Activated CD4-positive, alpha-beta T cell treated with anti-CD3 and anti-CD28 coated beads, Interleukin-2, amount 10 ng/mL, durations not matched to agents 24 days and 14 days (primary cell): ENCODE data around the gene STEAP1B. TPM values are rescaled to one million over a fixed set of nuclear protein-coding genes. Genes with fewer than 3 reads are reported as not detected.
"Not testable (repeated sequence)": the region's sequence is repeated elsewhere in the genome, so short reads cannot be mapped to it uniquely, and the experiment has no call there.

ENCODE experiments used
- DNase-seq: peaks from one replicate; pipeline ENCODE4 v3.0.0; 2022
- H3K27ac Mint-ChIP-seq: one replicate; pipeline ENCODE4 v1.8.0; 2022; ENCODE audit warnings: mild to moderate bottlenecking, mixed read lengths
- H3K27me3 Mint-ChIP-seq: one replicate; pipeline ENCODE4 v1.8.0; 2022; ENCODE audit warnings: mixed read lengths
- H3K36me3 Mint-ChIP-seq: one replicate; pipeline ENCODE4 v1.8.0; 2022; ENCODE audit warnings: low read depth, mild to moderate bottlenecking, mixed read lengths
- H3K4me1 Mint-ChIP-seq: one replicate; pipeline ENCODE4 v1.8.0; 2021; ENCODE audit warnings: mixed read lengths
- H3K4me3 Mint-ChIP-seq: one replicate; pipeline ENCODE4 v1.8.0; 2022; ENCODE audit warnings: mild to moderate bottlenecking, moderate library complexity, mixed read lengths
- H3K9me3 Mint-ChIP-seq: one replicate; pipeline ENCODE4 v1.8.0; 2021; ENCODE audit warnings: mixed read lengths
- intact Hi-C: fragments of 100-400 bp; cut with micrococcal nuclease; formaldehyde crosslinking; loops from one replicate; pipeline ENCODE4 v1.15.1; 2023
- total RNA-seq: library from RNA; stranded (reverse); gene quantifications from 2 replicates; pipeline ENCODE4 v1.2.3, GENCODE V29; 2022

STEAP1B gene
- total RNA-seq, 1 donor from 2014 or later = 0.21 TPM

DNA sequence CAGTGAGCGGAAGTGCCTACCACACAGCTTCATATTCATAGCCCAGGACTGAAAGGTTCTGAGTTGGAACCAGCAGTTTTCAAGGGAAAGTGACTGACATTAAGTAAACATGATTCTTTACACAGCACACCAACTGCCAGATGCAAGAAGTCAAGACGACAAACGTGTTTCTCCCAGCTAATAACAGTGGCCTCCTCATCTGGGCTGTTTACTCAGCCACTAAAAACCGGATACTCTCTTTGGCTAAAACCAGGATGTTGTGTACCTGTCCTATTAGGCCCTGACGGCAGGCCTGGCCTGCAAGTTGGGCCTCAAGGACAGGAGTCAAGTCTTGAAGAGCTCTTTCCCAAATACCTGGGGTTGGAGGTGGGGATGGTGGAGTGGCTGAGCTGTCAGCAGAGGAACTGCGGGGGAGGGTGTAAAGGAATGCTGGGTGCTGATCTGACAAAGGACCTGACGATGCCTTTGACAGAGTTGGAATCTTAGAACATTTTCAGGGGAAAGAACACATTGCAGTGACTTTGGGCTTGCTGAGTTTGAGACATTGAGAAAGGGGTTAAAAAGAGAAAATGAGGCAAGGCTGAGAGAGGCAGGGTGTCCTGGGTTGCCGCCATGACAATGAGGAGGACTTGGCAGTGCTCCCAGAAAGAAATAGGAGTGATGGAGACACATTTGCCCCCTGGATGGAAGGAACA lies 57.7 kb downstream of the STEAP1B start:
- H3K4me1 Mint-ChIP-seq = peaks cover 6% of the 10 kb centered on the region
- no peak overlapping the region for H3K27ac Mint-ChIP-seq
- no peak for DNase-seq
- H3K36me3 Mint-ChIP-seq = no peaks in the 10 kb centered on the region
- H3K9me3 Mint-ChIP-seq = no peaks in the 10 kb centered on the region
- intact Hi-C loops = loop anchor here (10.0 kb wide), 1 partner anchor 1078 kb away; no protein-coding TSS in a partner anchor
- H3K4me3 Mint-ChIP-seq = no peak overlapping the region
- peaks cover 8% of the 10 kb centered on the region for H3K27me3 Mint-ChIP-seq

DNA sequence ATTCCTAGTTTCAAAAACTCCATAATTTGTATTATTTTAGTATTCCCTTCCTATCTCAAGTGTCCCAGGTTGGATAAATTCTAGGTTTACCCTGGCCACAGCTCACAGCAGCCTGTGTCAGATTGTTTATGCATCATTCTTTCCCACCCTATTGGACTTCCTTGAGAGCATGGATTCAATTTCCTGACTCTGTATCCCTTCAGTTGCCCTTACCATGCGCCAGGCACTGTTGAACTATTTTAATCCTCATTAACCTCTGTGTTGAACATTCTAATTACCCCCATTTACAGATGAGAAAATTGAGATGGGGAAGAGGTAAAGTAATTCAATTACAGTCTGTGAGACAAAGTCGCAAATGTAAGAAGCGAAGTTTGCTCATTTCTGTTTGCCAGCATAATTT lies 58.8 kb downstream of the STEAP1B start:
- DNase-seq = no peak
- H3K27me3 Mint-ChIP-seq = peaks cover 17% of the 10 kb centered on the region
- intact Hi-C loops = loop anchor here (10.0 kb wide), 1 partner anchor 1076 kb away; no protein-coding TSS in a partner anchor
- H3K27ac Mint-ChIP-seq = no peak overlapping the region
- no peaks in the 10 kb centered on the region for H3K9me3 Mint-ChIP-seq
- H3K4me1 Mint-ChIP-seq = peaks cover 6% of the 10 kb centered on the region
- no peaks in the 10 kb centered on the region for H3K36me3 Mint-ChIP-seq
- no peak overlapping the region for H3K4me3 Mint-ChIP-seq

DNA sequence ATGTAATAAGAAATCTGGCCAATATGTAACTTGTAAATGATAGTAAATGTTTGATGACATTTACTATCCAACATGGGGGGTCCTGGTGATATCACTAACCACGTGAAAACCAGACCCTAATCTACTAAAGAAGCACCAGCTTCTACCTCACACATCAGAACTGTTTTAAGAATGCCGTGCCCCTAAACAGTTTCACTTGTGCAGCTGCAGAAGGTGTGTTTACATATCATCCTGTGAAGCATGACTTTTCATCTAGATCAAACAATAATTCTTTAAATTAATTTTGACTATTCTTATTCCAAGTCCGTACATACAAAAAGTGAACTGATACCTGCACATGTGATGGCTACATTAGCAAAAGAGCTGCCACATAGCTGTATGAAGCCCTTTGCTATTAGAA lies 61.0 kb downstream of the STEAP1B start:
- no peak overlapping the region for H3K27ac Mint-ChIP-seq
- DNase-seq = no peak
- H3K4me1 Mint-ChIP-seq = peaks cover 3% of the 10 kb centered on the region
- H3K4me3 Mint-ChIP-seq = no peak overlapping the region
- intact Hi-C loops = no loop called here
- H3K27me3 Mint-ChIP-seq = peaks cover 19% of the 10 kb centered on the region
- H3K36me3 Mint-ChIP-seq = no peaks in the 10 kb centered on the region
- no peaks in the 10 kb centered on the region for H3K9me3 Mint-ChIP-seq

DNA sequence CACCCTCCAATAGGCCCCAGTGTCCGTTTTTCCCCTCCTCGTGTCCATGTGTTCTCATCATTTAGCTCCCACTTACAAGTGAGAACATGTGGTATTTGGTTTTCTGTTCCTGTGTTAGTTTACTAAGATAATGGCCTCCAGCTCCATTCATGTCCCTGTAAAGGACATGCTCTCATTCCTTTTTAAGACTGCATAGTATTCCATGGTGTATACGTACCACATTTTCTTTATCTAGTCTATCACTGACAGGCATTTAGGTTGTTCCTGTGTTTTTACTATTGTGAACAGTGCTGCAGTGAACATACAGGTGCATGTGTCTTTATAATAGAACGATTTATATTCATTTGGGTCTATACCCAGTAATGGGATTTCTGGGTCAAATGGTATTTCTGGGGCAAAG lies 63.4 kb downstream of the STEAP1B start:
- H3K4me3 Mint-ChIP-seq, H3K27ac Mint-ChIP-seq, H3K36me3 Mint-ChIP-seq, H3K4me1 Mint-ChIP-seq, DNase-seq, intact Hi-C loops, H3K9me3 Mint-ChIP-seq: not testable (repeated sequence)
- peaks cover 18% of the 10 kb centered on the region for H3K27me3 Mint-ChIP-seq

DNA sequence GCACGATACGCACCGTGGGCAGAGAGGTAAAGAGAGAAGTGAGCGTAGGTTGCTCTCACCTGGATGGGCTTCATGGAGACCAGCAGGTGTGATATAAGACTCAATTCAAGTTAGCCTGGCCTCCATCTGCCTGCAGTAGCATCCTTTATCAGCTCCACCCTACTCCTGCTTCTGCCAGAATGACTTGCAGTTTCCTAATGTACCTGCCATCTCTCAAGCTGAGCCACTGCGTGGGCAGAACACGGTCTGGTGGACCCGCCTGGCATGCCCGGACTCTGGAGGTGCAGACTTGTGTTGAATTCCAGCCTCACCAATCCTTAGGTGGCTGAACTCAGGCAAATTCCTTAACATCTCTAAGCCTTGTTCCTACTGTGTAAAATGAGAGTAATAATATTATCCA lies 64.3 kb downstream of the STEAP1B start:
- intact Hi-C loops = no loop called here

DNA sequence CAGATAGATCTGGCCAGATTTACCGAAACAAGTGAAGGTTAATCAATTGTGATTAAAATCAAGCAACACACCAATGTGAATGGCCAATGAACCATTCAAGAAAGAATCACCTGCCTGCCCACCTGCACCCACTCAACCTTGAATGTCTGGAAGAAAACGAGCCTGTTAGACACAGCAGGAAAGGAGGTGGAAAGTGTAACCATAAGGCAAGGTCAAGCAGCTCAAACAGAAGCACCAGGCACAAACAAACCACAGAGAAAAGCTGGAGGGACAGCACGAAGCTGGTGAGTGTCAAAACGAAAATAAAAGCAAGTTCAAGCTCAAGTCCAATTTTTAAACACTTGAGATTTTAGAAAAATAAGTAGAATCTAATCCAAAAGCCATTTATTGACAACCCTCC lies 64.9 kb downstream of the STEAP1B start:
- H3K36me3 Mint-ChIP-seq = no peaks in the 10 kb centered on the region
- no peak for DNase-seq
- H3K9me3 Mint-ChIP-seq = no peaks in the 10 kb centered on the region
- intact Hi-C loops = no loop called here
- no peak overlapping the region for H3K27ac Mint-ChIP-seq
- no peak overlapping the region for H3K4me3 Mint-ChIP-seq
- peaks cover 3% of the 10 kb centered on the region for H3K4me1 Mint-ChIP-seq
- peaks cover 16% of the 10 kb centered on the region for H3K27me3 Mint-ChIP-seq

More for the DNA sequence above, 64.3 kb downstream of the STEAP1B start:
- DNase-seq = no peak
- Mint-ChIP-seq H3K9me3 (no peaks in the 10 kb centered on the region), H3K4me3 (no peak overlapping the region), H3K4me1 (peaks cover 3% of the 10 kb centered on the region), H3K27me3 (peaks cover 16% of the 10 kb centered on the region), H3K27ac (no peak overlapping the region), H3K36me3 (no peaks in the 10 kb centered on the region)

DNA sequence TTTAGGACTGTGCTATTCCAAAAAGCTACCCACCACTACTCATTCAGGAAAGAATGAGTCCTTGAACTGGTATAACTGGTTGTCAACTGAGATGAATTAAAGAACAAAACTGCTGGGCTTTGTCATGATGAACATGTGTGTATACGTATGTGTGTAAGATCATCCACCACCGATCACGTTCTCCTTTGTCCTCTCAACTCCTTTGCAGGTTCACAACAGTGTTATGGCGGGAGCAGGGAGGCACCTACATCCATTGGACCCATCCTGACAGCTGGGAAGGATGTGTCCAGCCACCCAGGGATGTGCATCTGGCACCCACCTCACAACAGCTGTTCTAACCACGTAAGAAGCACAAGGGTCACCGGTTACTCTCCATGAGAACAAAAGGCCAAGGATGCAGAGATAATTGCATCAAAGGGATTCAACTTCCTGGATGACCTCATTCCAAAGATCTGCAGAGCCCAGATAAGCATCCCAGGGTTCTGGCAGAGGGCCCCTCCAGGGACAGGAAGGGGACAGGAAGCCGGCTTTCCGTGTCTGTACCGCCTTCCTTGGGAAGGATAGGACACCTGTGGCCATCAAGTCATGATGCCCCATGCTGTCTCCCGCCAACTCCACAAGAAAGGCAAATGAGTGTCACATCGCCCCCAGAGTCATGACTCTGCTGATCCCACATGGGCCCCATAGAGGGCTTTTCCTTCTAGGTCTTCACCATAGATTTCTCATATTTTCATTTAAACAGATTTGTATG lies 66.1 kb downstream of the STEAP1B start:
- no peaks in the 10 kb centered on the region for H3K36me3 Mint-ChIP-seq
- no peak overlapping the region for H3K27ac Mint-ChIP-seq
- no peak overlapping the region for H3K4me3 Mint-ChIP-seq
- no peak for DNase-seq
- H3K9me3 Mint-ChIP-seq = no peaks in the 10 kb centered on the region
- H3K4me1 Mint-ChIP-seq = peaks cover 3% of the 10 kb centered on the region
- H3K27me3 Mint-ChIP-seq = peaks cover 15% of the 10 kb centered on the region
- intact Hi-C loops = no loop called here

DNA sequence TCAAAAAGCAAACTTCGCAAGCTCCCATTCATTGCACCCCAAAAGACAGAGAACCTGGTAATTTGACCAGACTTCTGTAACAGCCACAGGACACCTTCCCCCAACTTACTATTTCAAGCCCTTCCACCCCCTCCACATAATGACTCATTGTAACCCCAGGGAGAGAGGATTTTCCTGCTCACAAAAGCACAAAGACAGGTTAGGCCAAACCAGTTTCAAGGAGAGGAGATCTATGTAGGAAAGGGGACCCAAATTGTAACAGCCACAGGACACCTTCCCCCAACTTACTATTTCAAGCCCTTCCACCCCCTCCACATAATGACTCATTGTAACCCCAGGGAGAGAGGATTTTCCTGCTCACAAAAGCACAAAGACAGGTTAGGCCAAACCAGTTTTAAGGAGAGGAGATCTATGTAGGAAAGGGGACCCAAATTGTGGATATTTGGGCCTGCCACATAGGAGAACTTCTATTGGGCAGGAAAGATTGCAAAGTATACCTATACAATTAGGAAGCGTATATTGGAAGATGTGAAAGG lies 66.8 kb downstream of the STEAP1B start:
- H3K27me3 Mint-ChIP-seq = peaks cover 15% of the 10 kb centered on the region
- H3K4me3 Mint-ChIP-seq, H3K4me1 Mint-ChIP-seq, H3K36me3 Mint-ChIP-seq, DNase-seq, intact Hi-C loops, H3K27ac Mint-ChIP-seq, H3K9me3 Mint-ChIP-seq: not testable (repeated sequence)

DNA sequence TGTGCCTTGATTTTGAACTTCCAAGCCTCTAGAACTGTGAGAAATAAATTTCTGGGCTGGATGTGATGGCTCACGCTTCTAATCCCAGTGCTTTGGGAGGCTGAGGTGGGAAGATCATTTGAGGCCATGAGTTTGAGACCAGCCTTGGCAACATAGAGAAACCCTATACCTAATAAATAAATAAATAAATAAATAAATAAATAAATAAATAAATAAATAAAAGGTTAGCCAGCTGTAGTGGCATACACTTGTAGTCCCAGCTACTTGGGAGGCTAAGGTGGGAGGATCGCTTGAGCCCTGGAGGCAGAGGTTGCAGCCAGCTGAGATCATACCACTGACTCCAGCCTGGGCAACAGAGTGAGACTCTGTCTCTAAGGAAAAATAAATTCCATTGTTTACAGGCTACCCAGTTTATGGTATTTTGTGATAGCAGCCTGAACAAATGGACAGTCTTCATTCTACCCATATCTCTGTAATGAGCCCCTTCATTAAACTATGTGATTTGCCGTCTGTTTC lies 67.7 kb downstream of the STEAP1B start:
- Mint-ChIP-seq H3K4me1 (peaks cover 3% of the 10 kb centered on the region), H3K4me3 (no peak overlapping the region), H3K27ac (no peak overlapping the region), H3K36me3 (no peaks in the 10 kb centered on the region), H3K9me3 (no peaks in the 10 kb centered on the region), H3K27me3 (peaks cover 12% of the 10 kb centered on the region)
- no peak for DNase-seq
- intact Hi-C loops = no loop called here

DNA sequence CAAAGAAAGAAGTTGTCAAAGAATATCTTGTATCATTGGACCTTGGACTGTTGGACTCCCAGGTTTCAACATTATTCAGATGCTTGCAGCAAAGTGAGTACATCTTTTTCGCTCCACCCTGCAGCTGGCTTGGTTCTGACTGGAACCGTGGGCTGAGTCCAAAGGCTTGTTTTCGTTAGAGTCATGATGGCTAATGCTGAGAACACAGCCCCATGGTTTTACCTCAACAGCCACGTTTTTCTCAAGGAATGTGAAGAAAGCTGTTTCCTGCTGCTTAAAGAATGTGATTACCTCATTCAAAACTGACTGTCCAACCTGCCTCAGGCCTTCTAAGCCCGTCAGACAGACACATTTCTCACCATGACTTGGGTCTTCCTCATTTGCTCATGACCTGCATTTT lies 69.5 kb downstream of the STEAP1B start:
- Mint-ChIP-seq H3K4me3 (no peak overlapping the region), H3K4me1 (peaks cover 3% of the 10 kb centered on the region), H3K27ac (no peak overlapping the region), H3K36me3 (no peaks in the 10 kb centered on the region), H3K27me3 (peaks cover 3% of the 10 kb centered on the region), H3K9me3 (no peaks in the 10 kb centered on the region)
- intact Hi-C loops = no loop called here
- no peak for DNase-seq

DNA sequence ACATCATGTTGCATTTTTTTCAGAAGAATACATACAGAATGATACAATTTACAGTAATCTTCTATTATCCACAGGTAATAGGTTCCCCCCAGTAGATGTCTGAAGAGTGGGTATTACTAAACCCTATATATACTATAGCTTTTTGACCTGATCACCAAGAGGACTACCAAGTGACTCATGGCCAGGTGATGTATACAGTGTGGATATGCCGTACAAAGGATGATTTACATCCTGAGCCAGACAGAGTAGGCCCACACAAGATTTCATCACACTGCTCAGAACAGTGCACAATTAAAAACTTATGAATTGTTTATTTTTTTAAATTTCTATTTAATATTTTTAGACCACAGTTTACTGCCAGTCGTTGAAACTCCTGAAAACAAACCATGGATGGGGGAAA lies 70.6 kb downstream of the STEAP1B start:
- no peak overlapping the region for H3K4me3 Mint-ChIP-seq
- no peak for DNase-seq
- H3K27me3 Mint-ChIP-seq = peaks cover 1% of the 10 kb centered on the region
- H3K27ac Mint-ChIP-seq = no peak overlapping the region
- intact Hi-C loops = no loop called here
- H3K36me3 Mint-ChIP-seq = no peaks in the 10 kb centered on the region
- no peaks in the 10 kb centered on the region for H3K4me1 Mint-ChIP-seq
- no peaks in the 10 kb centered on the region for H3K9me3 Mint-ChIP-seq

DNA sequence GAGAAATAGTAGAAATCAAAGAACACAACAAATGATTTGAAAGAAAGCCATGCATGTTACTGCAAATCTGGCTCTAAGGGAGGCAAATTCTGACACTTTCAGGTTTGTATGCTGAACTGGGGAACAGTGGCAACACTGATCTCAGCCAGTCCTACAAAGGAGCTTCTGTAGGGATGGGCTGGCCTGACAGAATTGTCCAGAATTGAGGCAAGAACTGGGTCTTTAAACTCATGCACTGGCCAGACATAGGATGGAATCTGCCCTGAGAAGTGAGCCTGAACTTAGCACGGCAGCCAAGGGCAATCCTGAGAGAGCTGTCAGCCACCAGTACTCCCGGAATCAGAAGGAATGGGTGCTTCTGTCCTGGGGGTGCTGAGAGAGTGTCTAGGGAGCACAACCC lies 72.1 kb downstream of the STEAP1B start:
- intact Hi-C loops = no loop called here
- Mint-ChIP-seq H3K4me3 (no peak overlapping the region), H3K4me1 (no peaks in the 10 kb centered on the region)

DNA sequence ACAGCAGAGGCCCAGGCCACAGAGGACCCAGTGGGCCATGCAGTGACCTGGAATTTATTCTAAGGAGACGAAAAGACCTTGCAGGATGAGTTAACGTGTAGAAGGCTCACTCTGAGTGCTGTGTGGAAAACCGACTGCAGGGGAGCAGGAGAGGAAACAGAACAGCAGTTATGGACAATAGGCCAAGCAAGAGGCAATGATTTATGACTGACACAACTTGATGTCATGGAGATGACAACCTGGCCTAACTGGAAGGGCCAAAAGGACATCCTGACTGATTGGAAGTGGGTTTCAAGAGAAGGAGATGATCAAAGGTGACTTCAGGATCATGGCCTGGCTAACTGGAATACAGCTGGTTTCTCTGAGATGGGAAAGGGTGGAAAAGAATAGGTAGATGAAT lies 72.9 kb downstream of the STEAP1B start:
- Mint-ChIP-seq H3K27me3 (peaks cover 1% of the 10 kb centered on the region), H3K36me3 (no peaks in the 10 kb centered on the region), H3K27ac (no peak overlapping the region), H3K9me3 (no peaks in the 10 kb centered on the region), H3K4me3 (no peak overlapping the region), H3K4me1 (no peaks in the 10 kb centered on the region)
- DNase-seq = no peak
- intact Hi-C loops = no loop called here

More for the DNA sequence above, 72.1 kb downstream of the STEAP1B start:
- H3K36me3 Mint-ChIP-seq = no peaks in the 10 kb centered on the region
- no peak overlapping the region for H3K27ac Mint-ChIP-seq
- DNase-seq = no peak
- no peaks in the 10 kb centered on the region for H3K9me3 Mint-ChIP-seq
- peaks cover 1% of the 10 kb centered on the region for H3K27me3 Mint-ChIP-seq

DNA sequence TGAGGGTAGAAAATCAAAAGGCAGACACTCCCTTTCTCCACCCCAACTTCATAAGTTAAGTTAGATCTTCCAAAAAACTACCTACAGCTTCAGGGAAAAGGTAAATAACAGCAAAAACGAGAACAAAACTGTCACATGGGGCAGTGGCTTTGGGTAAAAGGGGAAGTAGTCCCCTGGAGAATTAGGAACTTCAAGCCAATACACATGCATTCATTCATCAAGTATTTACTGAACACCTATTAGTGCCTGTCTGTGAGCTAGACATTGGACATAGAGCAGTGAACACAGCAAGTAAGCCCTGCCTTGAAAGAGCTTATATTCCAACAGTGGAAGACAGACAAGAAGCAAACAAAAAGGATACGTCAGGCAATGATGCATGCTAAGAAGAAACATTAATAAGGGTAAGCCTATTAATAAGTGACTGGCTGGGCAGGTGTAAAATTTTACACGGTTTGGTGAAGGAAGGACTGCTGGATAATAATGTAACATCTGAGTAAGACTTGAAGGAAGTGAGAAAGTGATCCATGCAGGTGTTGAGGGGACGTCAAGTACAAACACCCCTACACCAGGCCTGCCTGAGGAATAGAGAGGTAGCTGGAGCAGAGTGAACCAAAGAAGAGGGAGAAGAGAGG lies 73.4 kb downstream of the STEAP1B start:
- Mint-ChIP-seq H3K36me3 (no peaks in the 10 kb centered on the region), H3K27ac (no peak overlapping the region), H3K9me3 (no peaks in the 10 kb centered on the region), H3K4me3 (no peak overlapping the region), H3K4me1 (no peaks in the 10 kb centered on the region), H3K27me3 (peaks cover 1% of the 10 kb centered on the region)
- intact Hi-C loops = no loop called here
- no peak for DNase-seq
